NCI-H128 (cell line): ENCODE data around the gene NDN.
A peak's percentile ranks its signal among the peaks of the same experiment; 100 is the strongest.

Source experiments
- DNase-seq: peaks from one replicate; lab custom pipeline; 2025; ENCODE audit not compliant: unreplicated experiment; lab: John Stamatoyannopoulos, UW

The NDN gene

GRCh38 chr15:23642413-23643044 is 44.6 kb downstream of the NDN start:
- peak; percentile 11 for DNase-seq
